Keratinocyte (primary cell): Measurements from ENCODE around the gene SHROOM3. TPM values are rescaled to one million over a fixed set of nuclear protein-coding genes. Genes with fewer than 3 reads are reported as not detected.

Source experiments
- DNase-seq: peaks from one replicate; pipeline ENCODE4 v3.0.0-alpha.2; 2011; ENCODE audit warnings: low read depth, missing footprints, low spot score
- FAIRE-seq: peaks from 2 replicates; lab custom pipeline; 2011; peaks lifted over from hg19 to GRCh38; lab: Jason Lieb, UNC
- H2AFZ ChIP-seq: 2 replicates; pipeline ENCODE4 v1.6.0; 2012; ENCODE audit warnings: low read length, control low read depth, inconsistent platforms; ENCODE audit not compliant: control insufficient read depth
- H3K27ac ChIP-seq: 2 replicates; pipeline ENCODE4 v1.5.1; 2011; ENCODE audit warnings: low read length; ENCODE audit not compliant: control insufficient read depth, insufficient read depth
- H3K27me3 ChIP-seq: 3 replicates; pipeline ENCODE4 v1.6.0; 2011; ENCODE audit warnings: low read length; ENCODE audit not compliant: control insufficient read depth, insufficient read depth; ENCODE audit errors: extremely low read depth
- H3K36me3 ChIP-seq, 2 experiments: 2 replicates in 1 of 2; 3 replicates in 1 of 2; pipeline ENCODE4 v1.5.1; 2011; ENCODE audit warnings: low read length in 2 of 2, mild to moderate bottlenecking in 1 of 2; ENCODE audit not compliant: control insufficient read depth in 2 of 2, insufficient read depth in 2 of 2; ENCODE audit errors: extremely low read depth in 1 of 2
- H3K4me1 ChIP-seq: 3 replicates; pipeline ENCODE4 v1.5.1; 2011; ENCODE audit warnings: low read length; ENCODE audit not compliant: control insufficient read depth, insufficient read depth; ENCODE audit errors: extremely low read depth
- H3K4me2 ChIP-seq: 3 replicates; pipeline ENCODE4 v1.6.0; 2011; ENCODE audit warnings: low read depth, low read length; ENCODE audit not compliant: control insufficient read depth, insufficient read depth; ENCODE audit errors: extremely low read depth
- H3K4me3 ChIP-seq, 3 experiments: fragments of 200-600 bp in 1 of 3; sonication (generic) in 1 of 3; 2 replicates in 2 of 3; 3 replicates in 1 of 3; pipeline ENCODE4 v1.5.1; 2011 to 2016; ENCODE audit warnings: low read length in 3 of 3, mild to moderate bottlenecking in 3 of 3, control low read depth in 2 of 3, inconsistent platforms in 1 of 3, low read depth in 1 of 3, mixed read lengths in 1 of 3, mixed run types in 1 of 3, moderate library complexity in 1 of 3; ENCODE audit not compliant: control insufficient read depth in 2 of 3, insufficient read depth in 2 of 3; ENCODE audit errors: extremely low read depth in 1 of 3
- H3K79me2 ChIP-seq: 2 replicates; pipeline ENCODE4 v1.6.0; 2012; ENCODE audit warnings: low read length; ENCODE audit not compliant: control insufficient read depth, insufficient read depth
- H3K9ac ChIP-seq: 3 replicates; pipeline ENCODE4 v1.6.0; 2011; ENCODE audit warnings: low read length; ENCODE audit not compliant: control insufficient read depth, insufficient read depth; ENCODE audit errors: extremely low read depth
- H3K9me1 ChIP-seq: 3 replicates; pipeline ENCODE4 v1.6.0; 2011; ENCODE audit warnings: low read length; ENCODE audit not compliant: control insufficient read depth, insufficient read depth; ENCODE audit errors: extremely low read depth
- H3K9me3 ChIP-seq: 2 replicates; pipeline ENCODE4 v1.5.1; 2012; ENCODE audit warnings: low read depth, low read length; ENCODE audit not compliant: control insufficient read depth
- H4K20me1 ChIP-seq: 3 replicates; pipeline ENCODE4 v1.6.0; 2011; ENCODE audit warnings: low read length; ENCODE audit not compliant: control insufficient read depth, insufficient read depth; ENCODE audit errors: extremely low read depth
- EZH2 ChIP-seq: IDR thresholded peaks from one replicate; pipeline ENCODE4 v1.6.1; 2012; ENCODE audit warnings: inconsistent platforms, mild to moderate bottlenecking, low read length, moderate library complexity
- dilution Hi-C: fragments of 300-500 bp; cut with MboI; formaldehyde crosslinking; loops from one replicate; pipeline ENCODE4 v1.7.0; 2020; ENCODE audit warnings: low sequenced_read_pairs; ENCODE audit not compliant: extremely low pct_ligation_motif_present
- polyA plus RNA-seq, 5 experiments: library from polyadenylated mRNA; depleted of rRNA in 3 of 5; stranded (reverse) in 3 of 5; stranded (forward) in 1 of 5; unstranded in 1 of 5; fragments of >200 nt; gene quantifications; 1 replicate in 1 of 5; 2 replicates in 3 of 5; 3 replicates in 1 of 5; pipeline versions ENCODE4 v1.2.1 to v1.2.3, GENCODE V29; 2011 to 2012; ENCODE audit warnings: missing spikeins in 2 of 5, low read depth in 1 of 5, low replicate concordance in 1 of 5
- TF ChIP-seq, protein P1 (sequence below), 3 experiments: IDR thresholded peaks in 1 of 3; conservative IDR thresholded peaks in 1 of 3; optimal IDR thresholded peaks in 1 of 3; 2 replicates in 2 of 3; 3 replicates in 1 of 3; pipeline versions ENCODE3 to v1.5.1; 2011; ENCODE audit warnings: low read length in 3 of 3, mild to moderate bottlenecking in 3 of 3, moderate library complexity in 2 of 3, control low read depth in 1 of 3, inconsistent platforms in 1 of 3; ENCODE audit not compliant: insufficient read depth in 2 of 3; ENCODE audit errors: extremely low read depth in 1 of 3

Gene SHROOM3
- polyA plus RNA-seq, 1 donor (not counting 4 experiments of a cell fraction or from before 2014, with no cell fraction given): 4.9 TPM

DNA sequence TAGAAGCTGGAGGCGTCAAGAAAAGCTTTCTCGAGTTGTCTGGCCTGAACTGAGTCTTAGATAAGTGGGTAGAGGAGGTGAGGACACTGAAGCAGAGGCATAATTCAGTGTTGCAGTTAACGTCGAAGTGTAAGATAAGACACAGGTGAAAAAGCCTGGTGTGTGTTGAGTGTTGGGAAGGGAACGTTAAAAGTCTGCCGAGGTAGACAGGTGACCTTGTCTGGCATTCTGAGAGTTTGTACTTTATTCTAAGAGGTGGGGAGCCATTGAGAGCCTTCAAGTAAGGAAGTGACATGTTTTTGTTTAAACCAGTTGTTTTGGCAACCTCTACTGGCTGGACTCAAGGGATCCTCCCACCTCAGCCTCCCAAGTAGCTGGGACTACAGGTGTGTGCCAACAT, 219.1 kb downstream of the SHROOM3 start:
- no peaks in the 10 kb centered on the region for H3K79me2 ChIP-seq
- dilution Hi-C loops: no loop called here
- H3K27ac ChIP-seq: no peak overlapping the region
- no peaks in the 10 kb centered on the region for H3K9me3 ChIP-seq
- FAIRE-seq (no peak), DNase-seq (no peak)
- H3K9ac ChIP-seq: no peak overlapping the region
- peaks cover 19% of the 10 kb centered on the region for H3K4me1 ChIP-seq
- no peaks in the 10 kb centered on the region for H4K20me1 ChIP-seq
- no peaks in the 10 kb centered on the region for H3K36me3 ChIP-seq
- H3K9me1 ChIP-seq: no peaks in the 10 kb centered on the region
- H2AFZ ChIP-seq: no peak overlapping the region
- H3K27me3 ChIP-seq: no peaks in the 10 kb centered on the region
- no peak for TF ChIP-seq EZH2
- TF ChIP-seq, protein P1, sequence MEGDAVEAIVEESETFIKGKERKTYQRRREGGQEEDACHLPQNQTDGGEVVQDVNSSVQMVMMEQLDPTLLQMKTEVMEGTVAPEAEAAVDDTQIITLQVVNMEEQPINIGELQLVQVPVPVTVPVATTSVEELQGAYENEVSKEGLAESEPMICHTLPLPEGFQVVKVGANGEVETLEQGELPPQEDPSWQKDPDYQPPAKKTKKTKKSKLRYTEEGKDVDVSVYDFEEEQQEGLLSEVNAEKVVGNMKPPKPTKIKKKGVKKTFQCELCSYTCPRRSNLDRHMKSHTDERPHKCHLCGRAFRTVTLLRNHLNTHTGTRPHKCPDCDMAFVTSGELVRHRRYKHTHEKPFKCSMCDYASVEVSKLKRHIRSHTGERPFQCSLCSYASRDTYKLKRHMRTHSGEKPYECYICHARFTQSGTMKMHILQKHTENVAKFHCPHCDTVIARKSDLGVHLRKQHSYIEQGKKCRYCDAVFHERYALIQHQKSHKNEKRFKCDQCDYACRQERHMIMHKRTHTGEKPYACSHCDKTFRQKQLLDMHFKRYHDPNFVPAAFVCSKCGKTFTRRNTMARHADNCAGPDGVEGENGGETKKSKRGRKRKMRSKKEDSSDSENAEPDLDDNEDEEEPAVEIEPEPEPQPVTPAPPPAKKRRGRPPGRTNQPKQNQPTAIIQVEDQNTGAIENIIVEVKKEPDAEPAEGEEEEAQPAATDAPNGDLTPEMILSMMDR (optimal IDR thresholded peaks at IDR 0.05 in 1 of 3, IDR thresholded peaks at IDR 0.05 in 1 of 3, conservative IDR thresholded peaks at IDR 0.05 in 1 of 3; ENCODE audit: extremely low read depth in 1 of 3, insufficient read depth in 2 of 3, low read length in 3 of 3): no peak
- H3K4me2 ChIP-seq: no peak overlapping the region
- no peak overlapping the region for H3K4me3 ChIP-seq

DNA sequence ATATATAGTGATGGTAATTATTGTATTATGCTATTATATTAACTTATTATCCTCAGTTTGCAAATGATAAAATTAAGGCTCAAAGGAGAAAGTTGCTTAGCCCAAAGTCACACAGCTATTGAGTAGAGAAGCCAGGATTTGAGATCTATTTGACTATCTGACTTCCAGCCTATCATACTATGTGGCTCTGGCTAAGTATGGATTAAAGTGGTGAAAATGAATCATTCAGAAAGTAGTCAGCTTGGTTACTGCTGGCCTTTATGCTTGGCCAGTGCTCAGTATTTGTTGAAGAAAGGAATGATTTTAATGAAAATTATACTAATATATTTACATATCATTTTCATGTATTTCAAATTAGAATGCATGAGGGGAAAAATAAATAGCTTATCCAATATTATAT, 219.8 kb downstream of the SHROOM3 start:
- TF ChIP-seq EZH2: no peak
- TF ChIP-seq, protein P1 (optimal IDR thresholded peaks at IDR 0.05 in 1 of 3, IDR thresholded peaks at IDR 0.05 in 1 of 3, conservative IDR thresholded peaks at IDR 0.05 in 1 of 3; ENCODE audit: extremely low read depth in 1 of 3, insufficient read depth in 2 of 3, low read length in 3 of 3): no peak
- dilution Hi-C loops: no loop called here
- no peaks in the 10 kb centered on the region for H4K20me1 ChIP-seq
- no peaks in the 10 kb centered on the region for H3K79me2 ChIP-seq
- peaks cover 21% of the 10 kb centered on the region for H3K4me1 ChIP-seq
- no peak overlapping the region for H3K27ac ChIP-seq
- no peak for DNase-seq
- no peaks in the 10 kb centered on the region for H3K9me3 ChIP-seq
- H3K9ac ChIP-seq: no peak overlapping the region
- no peaks in the 10 kb centered on the region for H3K36me3 ChIP-seq
- no peak for FAIRE-seq
- H3K9me1 ChIP-seq: no peaks in the 10 kb centered on the region
- no peak overlapping the region for H3K4me3 ChIP-seq
- no peak overlapping the region for H3K4me2 ChIP-seq
- H2AFZ ChIP-seq: no peak overlapping the region
- no peaks in the 10 kb centered on the region for H3K27me3 ChIP-seq
